A549 treated with AZD9567 at 1 μM for 4 hours (cell line): ENCODE results near the gene TUBG1. TPM values are rescaled to one million over a fixed set of nuclear protein-coding genes. Genes with fewer than 3 reads are reported as not detected.

ENCODE experiments used
- total RNA-seq: library from RNA; stranded (reverse); fragments of 200-300 nt; extraction: Qiagen RNA extraction; gene quantifications from 5 replicates; pipeline ENCODE4 v1.2.3, GENCODE V29; 2022; ENCODE audit not compliant: insufficient read depth

The TUBG1 gene
- 143 to 167 TPM (median 150 TPM) in 5 replicates for total RNA-seq

DNA sequence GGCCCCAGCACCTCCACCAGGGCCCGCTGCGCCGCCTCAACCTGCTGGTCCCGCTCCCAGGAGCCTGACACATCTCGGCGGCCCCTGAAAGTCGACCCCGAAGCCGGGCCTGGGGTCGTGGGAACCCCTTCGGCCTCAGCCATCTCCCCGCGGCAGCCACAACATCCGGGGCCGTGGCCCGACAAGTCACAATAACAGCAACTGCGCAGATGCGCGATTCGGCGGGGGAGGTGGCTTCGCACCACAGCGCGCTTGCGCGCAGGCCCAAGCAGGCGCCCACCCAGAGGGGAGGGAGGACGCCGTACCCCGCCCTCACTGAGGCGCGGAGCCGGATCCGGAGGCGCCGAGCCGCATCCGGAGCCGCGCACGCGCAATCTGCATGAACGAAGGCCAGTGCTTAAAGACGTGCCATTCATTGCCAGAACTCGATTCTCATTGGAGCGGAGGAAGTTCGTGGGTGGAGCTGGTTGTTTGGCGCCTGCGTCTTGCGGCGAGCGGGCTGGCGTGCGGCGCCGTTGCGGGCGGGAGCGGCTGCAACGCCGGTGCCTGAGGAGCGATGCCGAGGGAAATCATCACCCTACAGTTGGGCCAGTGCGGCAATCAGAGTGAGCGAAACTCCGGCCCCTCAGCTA is at the start of gene TUBG1, which contains the start of gene RETREG3:
Gene TUBG1, plus strand, starts transcription at position 502 of the 632 bp plus-strand sequence. Its CDS starts 55 bp downstream, at position 557.
Gene RETREG3, minus strand, starts transcription at position 193 of the 632 bp plus-strand sequence. Its CDS starts 50 bp downstream, at position 143.

GRCh38 chr17:42561897-42562387 is 47.5 kb upstream of the TUBG1 start, which contains the start of gene COASY:
COASY (plus strand) TSS chr17:42562148; CDS start chr17:42562623, 475 bp downstream.

GRCh38 chr17:42566883-42567573 is 42.5 kb upstream of the TUBG1 start, which contains the start of gene MLX:
MLX (plus strand) TSS chr17:42567100; CDS start chr17:42567125, 25 bp downstream.

GRCh38 chr17:42577532-42578281 is 31.8 kb upstream of the TUBG1 start, which contains the start of gene PSMC3IP:
PSMC3IP (minus strand) TSS chr17:42577729; CDS start chr17:42577686, 43 bp downstream.

DNA sequence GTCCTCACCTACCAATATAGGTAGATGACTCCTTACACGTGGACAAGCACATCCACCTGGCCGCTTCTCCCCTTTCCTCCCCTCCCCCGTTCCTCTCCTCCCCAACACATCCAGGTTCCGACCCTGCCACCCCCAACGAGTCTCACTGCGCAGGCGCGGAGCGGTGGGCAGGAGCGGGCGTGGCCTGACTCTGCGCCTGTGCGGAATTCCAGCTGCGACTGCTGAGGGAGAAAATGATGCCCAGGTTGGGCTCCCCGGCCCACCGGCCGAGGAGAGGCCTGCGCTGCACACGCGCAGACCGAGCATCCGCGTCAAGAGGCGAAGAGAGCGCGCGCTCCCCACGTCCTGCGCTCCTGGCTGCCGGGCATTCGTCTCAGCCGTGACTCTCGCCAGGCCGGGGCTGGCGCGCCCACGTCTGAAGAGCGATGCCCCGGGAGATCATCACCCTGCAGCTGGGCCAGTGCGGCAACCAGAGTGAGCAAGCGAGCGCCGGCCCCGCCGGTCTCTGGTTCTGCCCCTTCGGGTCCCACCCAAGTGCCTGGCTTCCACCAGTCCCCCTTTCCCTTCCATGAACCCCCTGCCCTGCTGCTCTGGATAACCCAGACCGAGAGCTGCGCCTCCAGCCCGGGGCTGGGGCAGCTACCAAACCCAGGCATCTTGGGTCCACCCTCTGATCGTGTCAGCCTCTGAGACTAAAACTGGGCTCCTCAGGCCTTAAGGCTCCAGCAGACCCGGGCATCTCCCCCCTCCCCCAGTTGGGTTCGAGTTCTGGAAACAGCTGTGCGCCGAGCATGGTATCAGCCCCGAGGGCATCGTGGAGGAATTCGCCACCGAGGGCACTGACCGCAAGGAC is 49.8 kb downstream of the TUBG1 start, which contains the start of gene TUBG2:
Gene TUBG2, plus strand, starts transcription at position 206 of the 853 bp plus-strand sequence. Its CDS starts 220 bp downstream, at position 426.

Other genes with a start within 250 kb of the TUBG1 start
- gene STAT3, start 221.2 kb upstream of the TUBG1 start, total RNA-seq = 67.5 to 78.4 TPM (median 69.2 TPM) in 5 replicates
- 369 to 442 TPM (median 394 TPM) in 5 replicates for gene CAVIN1, start 186.4 kb upstream of the TUBG1 start, total RNA-seq
- 35.3 to 42.8 TPM (median 36.6 TPM) in 5 replicates for gene ATP6V0A1, start 150.8 kb upstream of the TUBG1 start, total RNA-seq
- gene NAGLU, start 73.4 kb upstream of the TUBG1 start, total RNA-seq = 30.0 to 49.1 TPM (median 45.8 TPM) in 5 replicates
- gene HSD17B1, start 56.8 kb upstream of the TUBG1 start, total RNA-seq = 1.4 to 1.8 TPM (median 1.7 TPM) in 4 of 5 replicates, not detected in the other
- 96.7 to 132 TPM (median 120 TPM) in 5 replicates for gene COASY, start 47.5 kb upstream of the TUBG1 start, total RNA-seq
- 60.3 to 64.2 TPM (median 63.2 TPM) in 5 replicates for gene MLX, start 42.6 kb upstream of the TUBG1 start, total RNA-seq
- gene PSMC3IP, start 32.0 kb upstream of the TUBG1 start, total RNA-seq = 33.7 to 40.5 TPM (median 36.2 TPM) in 5 replicates
- 26.7 to 33.0 TPM (median 28.0 TPM) in 5 replicates for gene RETREG3, start 309 bp upstream of the TUBG1 start, total RNA-seq
- gene TUBG2, start 49.6 kb downstream of the TUBG1 start, total RNA-seq = 17.8 to 25.5 TPM (median 24.6 TPM) in 5 replicates
- gene PLEKHH3, start 67.3 kb downstream of the TUBG1 start, total RNA-seq = 14.7 to 17.2 TPM (median 15.3 TPM) in 5 replicates
- gene CCR10, start 72.2 kb downstream of the TUBG1 start, total RNA-seq = 0.25 to 2.1 TPM (median 0.44 TPM) in 5 replicates
- 5.1 to 6.3 TPM (median 5.7 TPM) in 5 replicates for gene CNTNAP1, start 72.8 kb downstream of the TUBG1 start, total RNA-seq
- gene EZH1, start 135.4 kb downstream of the TUBG1 start, total RNA-seq = 6.6 to 12.7 TPM (median 12.2 TPM) in 5 replicates
- 0.37 to 0.91 TPM (median 0.82 TPM) in 4 of 5 replicates, not detected in the other for gene RAMP2, start 151.5 kb downstream of the TUBG1 start, total RNA-seq
- gene VPS25, start 163.8 kb downstream of the TUBG1 start, total RNA-seq = 120 to 147 TPM (median 124 TPM) in 5 replicates
- gene WNK4, start 170.9 kb downstream of the TUBG1 start, total RNA-seq = 1.3 to 2.0 TPM (median 1.8 TPM) in 4 of 5 replicates, not detected in the other
- 123 to 134 TPM (median 124 TPM) in 5 replicates for gene COA3, start 189.0 kb downstream of the TUBG1 start, total RNA-seq
- gene CNTD1, start 189.2 kb downstream of the TUBG1 start, total RNA-seq = 0.06 to 0.19 TPM (median 0.06 TPM) in 4 of 5 replicates, not detected in the other
- 77.7 to 99.1 TPM (median 84.7 TPM) in 5 replicates for gene BECN1, start 214.6 kb downstream of the TUBG1 start, total RNA-seq
- 223 to 270 TPM (median 236 TPM) in 5 replicates for gene PSME3, start 223.7 kb downstream of the TUBG1 start, total RNA-seq
- 0.77 to 3.0 TPM (median 2.4 TPM) in 5 replicates for gene AOC2, start 234.9 kb downstream of the TUBG1 start, total RNA-seq
- gene AOC3, start 241.5 kb downstream of the TUBG1 start, total RNA-seq = 1.2 to 2.0 TPM (median 1.5 TPM) in 5 replicates